Fibroblast of pulmonary artery (primary cell): Measurements from ENCODE around the gene EML4.
"Not testable (repeated sequence)": the region's sequence is repeated elsewhere in the genome, so short reads cannot be mapped to it uniquely, and the experiment has no call there.

ENCODE experiments used
- DNase-seq: peaks from one replicate; pipeline ENCODE4 v3.0.0-alpha.2; 2010; ENCODE audit warnings: low read depth
- H3K4me3 ChIP-seq: replicated peaks from 2 replicates; pipeline ENCODE4 v1.5.1; 2011; ENCODE audit warnings: low read depth, mild to moderate bottlenecking, control low read depth, low read length, moderate library complexity
- CTCF ChIP-seq: IDR thresholded peaks from 2 replicates; pipeline ENCODE4 v1.5.1; 2011; ENCODE audit warnings: mild to moderate bottlenecking, control low read depth, low read length, inconsistent platforms; ENCODE audit errors: missing control alignments

Gene EML4

GRCh38 chr2:42340045-42340937, 171.1 kb downstream of the EML4 start:
- no peak overlapping the region for H3K4me3 ChIP-seq
- no peak for TF ChIP-seq CTCF
- DNase-seq = no peak

- no peak for TF ChIP-seq CTCF
- no peak for DNase-seq
- no peak overlapping the region for H3K4me3 ChIP-seq
Observed at GRCh38 chr2:42340938-42341636, 171.9 kb downstream of the EML4 start.

DNA sequence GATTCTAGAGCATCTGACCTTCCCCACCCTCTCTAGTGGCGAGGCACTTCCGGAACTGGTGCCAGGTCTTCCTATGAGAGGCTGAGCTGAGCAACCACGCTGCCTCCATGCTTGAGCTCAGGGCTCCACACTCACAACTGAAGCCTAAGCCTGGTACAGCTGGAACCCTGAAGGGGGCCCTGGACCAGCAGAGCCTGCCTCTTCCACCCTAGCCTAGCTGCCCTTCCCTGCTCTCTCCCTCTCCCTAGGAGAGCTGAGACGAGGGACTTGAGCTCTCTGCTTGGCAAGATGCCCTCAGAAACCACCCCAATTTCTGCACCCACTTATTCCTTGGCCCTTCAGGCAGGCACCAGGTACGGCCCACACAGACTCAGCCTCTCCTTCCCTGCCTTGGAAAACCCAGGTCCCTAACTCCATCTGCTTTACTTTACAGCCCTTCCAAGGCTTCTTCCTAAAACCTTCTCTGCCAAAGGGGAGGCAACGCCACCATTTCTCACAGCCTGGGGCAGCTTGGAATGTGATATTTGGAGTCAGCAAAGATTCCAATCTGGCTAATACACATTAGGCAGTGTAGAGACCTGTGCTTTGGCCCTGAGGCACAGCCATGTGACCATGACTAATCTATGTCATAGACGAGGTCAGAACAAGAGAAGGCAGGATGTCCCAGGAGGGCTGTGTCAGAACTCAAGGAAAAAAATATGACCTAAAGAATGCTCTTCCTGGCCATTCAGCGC, 173.1 kb downstream of the EML4 start:
- no peak for TF ChIP-seq CTCF
- no peak overlapping the region for H3K4me3 ChIP-seq
- peak; percentile 86 for DNase-seq

- no peak for DNase-seq
- H3K4me3 ChIP-seq = no peak overlapping the region
- TF ChIP-seq CTCF = no peak
Observed at GRCh38 chr2:42342795-42343241, 173.7 kb downstream of the EML4 start.

DNA sequence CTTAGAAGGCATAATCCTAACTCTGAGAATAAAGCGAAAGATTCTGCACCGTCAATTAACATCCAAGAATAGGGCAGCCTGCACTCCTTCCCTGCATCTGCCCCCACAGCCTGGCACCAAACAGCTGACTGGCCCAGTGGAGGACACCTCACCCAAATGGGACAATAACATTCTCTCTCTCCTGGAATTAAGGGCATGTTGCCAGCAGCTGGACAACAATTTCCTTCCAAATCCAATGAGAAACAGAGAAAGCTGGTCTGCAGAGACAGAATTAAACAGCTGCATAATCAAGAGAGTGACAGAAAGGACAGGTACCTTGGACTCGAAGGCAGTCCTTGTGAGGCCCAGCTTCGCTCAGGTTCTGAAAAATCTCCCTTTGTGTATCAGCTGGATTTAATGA, 176.8 kb downstream of the EML4 start:
- no peak for TF ChIP-seq CTCF
- H3K4me3 ChIP-seq = no peak overlapping the region
- no peak for DNase-seq

GRCh38 chr2:42346856-42347255, 177.7 kb downstream of the EML4 start:
- not testable (repeated sequence) for DNase-seq

GRCh38 chr2:42347518-42347917, 178.4 kb downstream of the EML4 start:
- not testable (repeated sequence) for DNase-seq, H3K4me3 ChIP-seq

More at GRCh38 chr2:42346856-42347255, 177.7 kb downstream of the EML4 start:
- not testable (repeated sequence) for H3K4me3 ChIP-seq
